Activated effector memory CD4-positive, alpha-beta T cell treated with Interleukin-2 at 50 U/mL for 16 hours (primary cell): ENCODE data around the gene POLE.
"Not testable (repeated sequence)": the region's sequence is repeated elsewhere in the genome, so short reads cannot be mapped to it uniquely, and the experiment has no call there.

ENCODE experiments used
- DNase-seq: peaks from one replicate; pipeline ENCODE4 v3.0.0-alpha.2; 2020

POLE gene

DNA sequence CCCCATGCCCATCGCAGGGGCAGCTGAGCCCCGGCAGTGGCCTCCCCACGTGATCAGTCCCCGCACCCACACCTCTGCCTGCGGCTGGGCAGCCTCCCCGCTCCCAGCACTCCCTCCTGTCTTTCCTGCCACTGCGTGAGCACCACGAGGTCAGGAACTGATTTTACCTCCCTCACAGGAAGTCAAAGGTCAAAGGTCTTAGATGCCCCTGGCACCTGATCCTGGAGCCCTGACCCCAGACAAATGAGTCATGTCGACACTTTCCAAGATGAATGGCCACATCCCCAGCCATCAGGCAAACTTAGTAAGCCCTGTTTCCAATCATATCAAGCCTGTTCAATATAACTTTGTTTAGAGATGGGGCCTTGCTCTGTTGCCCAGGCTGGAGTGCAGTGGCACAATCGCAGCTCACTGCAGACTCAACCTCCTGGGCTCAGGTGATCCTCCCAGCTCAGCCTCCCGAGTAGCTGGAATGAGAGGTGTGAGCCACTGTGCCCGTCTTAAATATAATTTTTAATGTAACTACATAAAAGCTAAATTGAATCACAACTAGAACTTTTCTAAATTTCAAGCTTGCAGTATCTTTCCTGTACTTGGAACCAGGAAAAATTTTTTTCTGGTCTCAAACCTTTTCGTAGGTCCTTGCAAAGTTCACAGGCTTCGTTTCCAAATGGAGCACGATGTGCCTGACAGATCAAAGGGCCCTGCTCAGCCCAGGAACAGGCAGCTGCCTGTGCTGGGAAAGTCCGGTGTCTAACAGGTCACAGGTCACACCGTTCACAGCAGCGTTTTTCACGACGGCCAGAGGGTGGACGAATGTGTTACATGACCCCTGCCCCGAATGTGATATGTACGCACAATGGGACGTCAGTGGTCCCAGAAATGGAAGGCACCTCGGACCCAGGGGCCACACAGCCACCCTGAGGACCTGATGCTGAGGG is 78.6 kb downstream of the POLE start:
- DNase-seq: no peak

DNA sequence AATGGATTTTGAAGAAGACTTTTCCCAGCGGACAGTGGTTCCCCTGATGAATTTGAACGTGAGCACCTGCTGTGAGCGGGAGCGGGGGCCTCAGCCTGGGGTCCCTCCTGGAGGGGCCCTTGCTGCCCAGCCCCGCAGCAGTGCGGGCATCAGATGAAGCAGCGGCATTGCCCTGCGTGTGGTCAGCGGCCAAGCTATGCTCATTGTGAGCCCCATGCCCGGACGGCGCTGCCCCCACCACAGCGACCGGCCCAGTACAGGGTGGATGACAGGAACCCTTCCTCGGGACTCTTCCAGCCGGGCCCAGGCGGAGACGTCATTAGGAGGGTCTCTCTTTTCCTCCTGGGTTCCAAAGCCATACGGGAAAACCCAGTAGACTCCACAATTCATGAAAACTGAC is 80.2 kb downstream of the POLE start:
- no peak for DNase-seq

DNA sequence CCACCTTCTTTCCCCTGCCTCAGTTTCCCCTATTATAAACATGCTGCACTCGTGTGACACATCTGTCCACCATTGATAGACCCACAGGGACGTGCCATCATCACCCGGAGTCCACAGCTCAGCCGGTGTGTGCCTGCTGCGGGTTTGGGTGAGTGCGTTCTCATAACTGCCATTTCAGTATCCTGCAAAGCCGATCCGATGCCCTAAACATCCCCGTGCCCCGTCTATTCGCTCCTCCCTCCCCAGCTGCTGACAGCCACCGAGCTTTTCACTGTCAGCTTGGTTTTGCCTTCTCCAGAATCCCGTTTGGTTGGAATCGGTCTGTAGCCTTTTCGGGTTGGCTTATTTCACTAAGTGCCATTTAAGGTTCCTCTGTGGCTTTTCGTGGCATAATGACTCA is 80.7 kb downstream of the POLE start:
- DNase-seq: no peak

DNA sequence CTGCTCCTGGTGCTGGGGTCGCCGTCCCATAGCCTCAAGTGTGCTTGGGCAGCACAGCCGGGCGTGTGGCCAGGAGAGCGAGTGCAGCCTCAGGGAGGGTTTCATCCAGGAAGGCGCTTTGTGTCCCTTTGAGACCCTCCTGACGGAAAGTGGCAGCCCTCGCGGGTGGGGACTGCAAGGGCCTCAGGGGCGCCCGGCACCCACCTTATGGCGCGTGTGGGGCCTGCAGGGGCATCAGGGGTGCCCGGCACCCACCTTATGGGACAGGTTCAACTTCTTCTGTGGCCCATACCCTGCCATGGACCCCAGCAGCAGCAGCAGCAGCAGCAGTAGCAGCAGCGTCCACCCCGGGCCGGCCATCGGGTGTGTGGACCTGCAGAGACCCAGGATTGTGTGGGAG is 81.2 kb downstream of the POLE start:
- DNase-seq: no peak

DNA sequence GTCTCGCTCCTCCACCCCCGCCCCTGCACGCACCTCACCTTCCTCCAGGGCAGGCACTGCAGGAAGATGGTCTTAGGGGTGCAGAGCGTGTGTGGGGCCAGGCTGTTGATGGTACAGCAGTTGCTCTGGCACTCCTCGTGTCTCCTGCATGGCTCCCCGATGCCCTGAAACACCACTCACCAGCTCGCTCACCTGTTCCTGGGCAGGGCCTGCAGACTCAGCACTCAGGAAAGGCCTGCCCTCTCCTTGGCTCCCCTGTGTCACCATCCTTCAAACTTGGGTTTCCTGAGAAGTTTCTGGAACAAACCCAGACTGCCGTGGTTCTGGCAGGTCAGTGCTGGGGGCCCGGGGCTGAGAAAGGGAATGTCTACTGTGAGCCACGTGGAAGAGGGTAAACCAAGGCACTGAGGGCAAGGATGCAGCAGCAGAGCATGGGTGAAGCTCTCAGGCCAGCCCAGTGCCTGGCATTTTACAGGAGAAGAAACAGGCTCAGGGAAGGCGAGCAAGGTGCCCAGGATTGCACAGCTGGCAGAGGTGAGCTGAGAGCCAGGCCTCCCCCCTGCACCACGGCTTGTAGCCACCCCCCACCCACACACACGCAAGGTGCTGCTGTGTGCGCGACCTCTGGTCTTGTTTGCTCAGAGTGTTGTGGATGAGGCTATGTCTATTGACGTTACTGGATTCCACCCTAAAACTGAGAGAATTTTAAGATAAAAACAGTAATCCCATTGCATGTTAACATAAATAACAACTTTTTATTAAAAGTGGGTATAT is 82.3 kb downstream of the POLE start:
- no peak for DNase-seq

DNA sequence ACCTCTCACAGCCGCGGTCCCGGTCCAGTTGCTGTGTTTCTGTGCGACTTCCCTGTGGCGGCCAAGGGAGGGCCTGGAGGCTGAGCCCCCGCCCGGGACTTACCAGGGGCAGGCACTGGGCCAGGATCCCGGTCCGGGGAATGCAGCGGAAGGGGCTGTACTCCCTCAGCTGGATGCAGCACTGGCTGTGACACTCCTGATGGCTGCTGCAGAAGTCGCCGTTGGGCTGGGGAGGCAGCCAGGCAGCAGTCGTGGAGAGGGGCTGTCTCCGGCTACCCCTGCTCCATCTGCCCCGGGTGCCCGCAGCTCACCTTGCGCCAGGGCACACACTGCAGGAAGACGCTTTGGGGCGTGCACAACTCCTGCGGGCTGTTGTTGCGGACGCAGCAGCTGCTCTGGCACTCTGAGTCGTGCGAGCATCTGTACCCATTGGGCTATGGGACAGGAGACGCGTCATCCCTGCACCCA is 83.0 kb downstream of the POLE start:
- DNase-seq: no peak

DNA sequence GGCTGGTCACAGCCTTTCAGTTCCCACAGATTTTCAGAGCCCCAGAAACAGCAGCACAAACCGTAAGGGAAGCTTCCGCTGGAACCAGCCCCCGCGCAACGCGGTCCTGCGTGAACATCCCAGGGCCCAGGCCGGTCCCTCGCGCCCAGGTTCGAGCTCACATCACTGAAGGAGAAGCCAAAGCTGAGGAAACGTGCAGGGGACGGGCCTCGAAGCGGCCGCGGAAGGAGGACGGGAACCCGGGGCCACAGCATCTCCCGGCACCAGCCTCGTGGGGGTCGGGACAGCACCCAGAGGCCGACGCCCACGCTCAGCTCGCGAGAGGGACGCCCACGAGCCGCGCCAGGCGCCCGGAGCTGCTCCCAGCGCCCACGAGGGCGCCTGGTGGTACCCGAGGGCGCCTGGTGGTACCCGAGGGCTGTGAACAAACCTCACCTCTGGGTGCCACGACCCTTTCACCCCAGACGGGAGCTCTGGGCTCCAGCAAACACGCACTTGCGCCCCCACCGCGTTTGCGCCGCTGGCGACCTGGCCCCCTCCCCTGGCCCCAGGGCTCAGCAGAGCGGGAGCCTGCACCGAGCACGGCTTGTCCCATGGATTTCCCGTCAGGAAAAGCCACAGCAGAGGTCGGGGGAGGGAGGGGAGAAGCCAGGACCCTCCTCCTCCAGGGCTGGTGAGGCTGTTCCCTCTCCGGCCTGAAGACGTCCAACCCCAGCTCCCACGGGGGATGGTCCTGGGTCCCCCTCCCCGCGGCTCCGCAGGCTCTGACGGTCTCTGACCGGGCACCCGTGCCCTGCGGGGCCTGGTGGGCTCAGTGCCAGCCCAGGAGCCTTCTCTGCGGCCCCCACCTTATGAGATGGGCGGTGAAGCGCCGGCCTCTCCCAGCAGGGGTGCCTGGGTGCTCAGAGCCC is 83.6 kb downstream of the POLE start:
- DNase-seq: no peak

DNA sequence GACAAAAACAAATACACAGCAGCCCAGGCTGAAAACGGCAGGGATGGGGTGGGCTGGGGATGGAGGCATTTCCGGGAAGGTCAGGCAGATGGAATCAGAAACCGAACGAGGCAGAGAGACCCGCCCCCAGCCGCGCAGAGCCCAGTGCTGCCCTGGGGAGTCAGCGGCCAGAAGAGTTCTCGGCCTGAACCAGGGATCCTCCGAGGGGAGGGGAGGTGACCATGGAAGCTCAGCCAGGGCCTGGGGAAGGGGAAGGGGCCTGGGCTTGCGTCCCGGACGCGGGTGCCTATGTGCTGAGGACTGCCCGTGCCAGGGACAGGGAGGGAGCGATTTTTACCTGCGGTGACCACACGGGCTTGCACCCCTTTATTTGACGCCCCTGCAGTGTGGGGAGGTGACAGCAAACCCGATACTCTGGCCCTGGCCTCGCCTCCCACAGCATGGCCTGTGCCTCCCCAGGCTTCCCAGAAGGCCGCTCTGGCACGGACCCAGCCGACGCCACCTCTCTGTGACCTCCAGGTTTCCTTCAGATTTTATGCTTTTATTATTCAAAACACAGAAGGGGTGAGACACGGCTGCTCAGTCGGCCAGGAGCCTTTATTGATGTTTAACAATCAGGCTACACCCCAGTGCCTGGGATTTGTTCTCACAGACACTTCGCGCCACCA is 84.4 kb downstream of the POLE start:
- no peak for DNase-seq

DNA sequence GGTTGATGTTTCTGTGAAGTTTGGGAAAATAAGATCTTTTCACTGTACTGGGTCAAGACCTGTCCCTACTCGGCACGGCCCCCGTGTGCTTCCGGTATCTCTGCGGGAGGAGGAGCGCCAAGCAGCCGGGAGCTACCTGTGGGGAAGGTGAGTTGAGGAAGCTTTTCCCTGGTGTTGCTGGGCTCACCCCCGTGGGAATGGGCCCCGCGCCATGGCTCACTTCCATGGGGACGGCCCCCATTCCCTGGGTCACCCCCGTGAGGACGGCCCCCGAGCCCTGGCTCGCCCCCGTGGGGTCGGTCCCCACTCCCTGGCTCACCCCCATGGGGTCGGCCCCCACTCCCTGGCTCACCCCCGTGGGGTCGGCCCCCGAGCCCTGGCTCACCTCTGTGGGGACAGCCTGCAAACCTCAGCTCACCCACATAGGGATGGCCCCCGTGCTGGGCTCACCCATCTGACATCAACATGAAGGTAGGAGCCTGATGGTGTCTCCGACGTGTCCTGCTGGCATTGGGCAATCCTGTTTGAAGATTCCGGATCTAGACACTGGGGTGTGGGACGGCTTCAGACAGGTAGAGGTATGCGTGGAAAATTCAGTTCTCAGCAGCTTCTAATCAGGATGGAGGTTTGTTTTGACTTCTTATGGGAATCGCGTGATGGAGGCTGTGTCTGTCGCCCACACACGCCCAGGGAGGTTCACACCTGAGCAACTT is 85.8 kb downstream of the POLE start:
- no peak for DNase-seq

DNA sequence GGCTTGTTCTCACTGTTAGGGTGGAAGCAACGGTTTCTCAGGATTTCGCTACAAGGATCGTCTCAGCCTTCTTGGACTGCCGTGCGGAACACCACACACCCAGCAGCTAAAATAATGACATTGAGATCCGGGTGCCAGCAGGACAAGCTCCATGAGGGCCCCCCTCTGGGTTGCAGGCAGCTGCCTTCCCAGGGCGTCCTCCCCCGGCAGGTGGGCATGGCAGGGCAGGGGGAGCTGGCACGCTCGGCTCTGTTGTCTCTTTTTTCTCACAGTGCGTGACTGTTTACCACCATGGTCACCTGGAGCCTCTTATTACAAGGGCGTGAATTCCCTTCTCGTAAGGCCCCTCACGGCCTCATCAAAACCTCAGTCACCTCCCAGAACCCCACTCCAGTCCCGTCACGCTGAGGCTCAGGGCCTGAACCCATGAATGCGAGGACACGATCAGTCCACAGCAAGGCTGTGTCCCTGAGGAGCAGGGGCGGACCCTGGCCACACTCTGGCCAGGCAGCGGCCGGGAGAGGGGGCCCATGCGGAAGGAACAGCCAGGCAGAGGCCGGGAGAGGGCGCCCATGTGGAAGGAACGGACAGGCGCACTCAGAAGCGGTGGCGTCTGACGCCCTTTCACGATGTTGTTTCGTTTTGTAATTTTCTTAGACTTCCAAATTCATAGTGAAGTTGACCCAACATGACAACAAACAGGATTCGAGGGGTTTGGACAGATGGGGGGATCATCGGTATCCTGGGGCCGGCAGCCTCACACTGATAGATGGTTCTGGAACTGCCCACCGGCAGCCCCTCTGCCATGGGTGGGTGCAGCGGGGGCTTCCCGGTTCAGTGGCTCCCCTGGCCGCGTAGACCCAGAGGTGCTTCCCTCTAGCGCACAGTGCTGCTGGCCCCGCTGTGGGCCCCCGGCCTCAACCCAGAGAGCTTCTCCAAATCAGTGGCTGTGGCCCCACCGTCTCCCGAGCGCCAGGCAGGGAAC is 86.8 kb downstream of the POLE start:
- no peak for DNase-seq

DNA sequence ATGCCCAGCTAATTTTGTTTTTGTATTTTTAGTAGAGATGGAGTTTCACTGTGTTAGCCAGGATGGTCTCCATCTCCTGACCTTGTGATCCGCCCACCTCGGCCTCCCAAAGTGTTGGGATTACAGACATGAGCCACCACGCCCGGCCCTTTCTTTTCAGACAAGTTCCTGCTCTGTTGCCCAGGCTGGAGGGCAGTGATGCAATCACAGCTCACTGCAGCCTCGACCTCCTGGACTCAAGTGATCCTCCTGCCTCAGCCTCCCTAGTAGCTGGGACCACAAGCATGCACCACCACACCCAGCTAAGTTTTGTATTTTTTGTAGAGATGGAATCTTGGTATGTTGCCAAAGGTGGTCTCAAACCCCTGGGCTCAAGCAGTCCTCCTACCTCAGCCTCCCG is 87.6 kb downstream of the POLE start:
- not testable (repeated sequence) for DNase-seq

DNA sequence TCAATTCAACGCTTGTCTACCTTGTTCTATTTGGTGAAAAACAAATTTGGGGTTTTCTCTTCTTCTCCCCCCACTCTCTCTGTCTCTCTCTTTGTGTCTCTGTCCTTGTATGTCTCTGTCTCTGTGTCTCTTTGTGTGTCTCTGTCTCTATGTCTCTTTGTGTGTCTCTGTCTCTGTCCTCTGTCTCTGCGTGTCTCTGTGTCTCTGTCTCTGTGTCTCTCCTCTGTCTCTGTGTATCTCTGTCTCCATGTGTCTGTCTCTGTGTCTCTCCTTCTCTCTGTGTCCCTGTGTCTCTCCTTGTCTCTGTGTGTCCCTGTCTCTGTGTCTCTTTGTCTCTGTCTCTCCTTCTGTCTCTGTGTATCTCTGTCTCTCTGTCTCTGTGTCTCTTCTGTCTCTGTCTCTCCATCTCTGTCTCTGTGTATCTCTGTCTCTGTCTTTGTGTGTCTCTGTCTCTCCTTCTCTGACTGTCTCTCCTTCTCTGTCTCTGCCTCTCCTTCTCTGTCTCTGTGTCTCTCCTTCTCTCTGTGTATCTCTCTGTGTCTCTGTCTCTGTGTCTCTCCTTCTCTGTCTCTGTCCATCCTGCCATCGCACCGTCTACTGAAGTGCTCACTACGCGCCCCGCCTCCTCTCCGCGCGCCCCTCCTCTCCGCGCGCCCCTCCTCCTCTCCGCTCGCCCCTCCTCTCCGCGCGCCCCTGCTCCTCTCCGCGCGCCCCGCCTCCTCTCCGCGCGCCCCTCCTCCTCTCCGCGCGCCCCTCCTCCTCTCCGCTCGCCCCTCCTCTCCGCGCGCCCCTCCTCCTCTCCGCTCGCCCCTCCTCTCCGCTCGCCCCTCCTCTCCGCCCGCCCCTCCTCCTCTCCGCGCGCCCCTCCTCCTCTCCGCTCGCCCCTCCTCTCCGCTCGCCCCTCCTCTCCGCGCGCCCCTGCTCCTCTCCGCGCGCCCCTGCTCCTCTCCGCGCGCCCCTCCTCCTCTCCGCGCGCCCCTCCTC is 89.5 kb downstream of the POLE start:
- no peak for DNase-seq

DNA sequence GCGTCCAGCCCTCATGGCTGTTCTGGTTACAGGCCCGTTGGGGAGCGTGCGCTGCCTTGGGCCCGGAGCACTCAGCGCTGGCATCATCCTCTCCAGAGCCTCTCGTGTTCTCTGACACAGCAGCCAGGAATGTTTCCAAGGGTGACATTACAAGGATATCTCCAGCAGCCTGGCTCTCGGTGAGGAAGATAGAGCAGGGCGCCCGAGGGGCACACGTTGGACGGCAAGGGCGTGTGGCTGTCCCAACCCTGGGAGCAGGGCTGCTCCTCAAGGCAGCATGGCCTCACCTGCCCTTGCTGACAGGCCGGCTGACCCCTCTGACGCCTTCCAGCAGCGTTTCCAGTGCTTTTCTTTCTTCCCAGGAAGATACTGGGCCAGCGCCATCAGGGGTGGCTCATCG is 91.1 kb downstream of the POLE start:
- DNase-seq: no peak

DNA sequence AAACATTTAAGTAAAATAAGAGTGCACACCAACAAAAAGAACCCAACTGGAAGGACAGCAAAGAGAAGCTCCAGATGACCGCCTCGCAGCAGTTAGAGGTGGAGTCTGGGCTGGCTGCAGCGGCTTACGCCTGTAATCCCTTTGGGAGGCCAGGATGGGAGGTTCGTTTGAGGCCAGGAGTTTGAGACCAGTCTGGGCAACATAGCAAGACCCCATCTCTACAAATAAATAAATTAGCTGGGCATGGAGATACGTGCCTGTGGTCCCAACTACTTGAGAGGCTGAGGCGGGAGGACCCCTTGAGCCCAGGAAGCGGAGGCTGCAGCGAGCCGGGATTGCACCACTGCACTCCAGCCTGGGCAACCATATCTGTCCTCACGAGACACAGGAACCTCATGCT is 92.0 kb downstream of the POLE start:
- DNase-seq: no peak

DNA sequence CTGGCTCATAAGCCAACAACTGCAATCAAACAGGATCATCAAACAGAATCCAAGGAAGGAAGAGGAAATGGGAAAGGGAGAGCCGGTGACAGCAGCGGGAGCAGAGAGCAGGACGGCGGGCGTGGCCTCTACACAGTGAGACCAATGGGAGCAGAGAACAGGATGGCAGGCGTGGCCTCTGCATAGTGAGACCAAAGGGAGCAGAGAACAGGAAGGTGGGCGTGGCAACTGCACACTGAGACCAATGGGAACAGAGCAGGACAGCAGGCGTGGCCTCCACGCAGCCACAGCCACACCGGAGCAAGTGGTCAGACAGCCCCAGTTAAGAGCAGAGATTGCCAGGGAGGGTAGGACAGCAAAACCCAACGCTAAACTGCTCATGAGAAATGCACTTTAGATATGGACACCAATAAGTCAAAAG is 93.2 kb downstream of the POLE start:
- DNase-seq: no peak

DNA sequence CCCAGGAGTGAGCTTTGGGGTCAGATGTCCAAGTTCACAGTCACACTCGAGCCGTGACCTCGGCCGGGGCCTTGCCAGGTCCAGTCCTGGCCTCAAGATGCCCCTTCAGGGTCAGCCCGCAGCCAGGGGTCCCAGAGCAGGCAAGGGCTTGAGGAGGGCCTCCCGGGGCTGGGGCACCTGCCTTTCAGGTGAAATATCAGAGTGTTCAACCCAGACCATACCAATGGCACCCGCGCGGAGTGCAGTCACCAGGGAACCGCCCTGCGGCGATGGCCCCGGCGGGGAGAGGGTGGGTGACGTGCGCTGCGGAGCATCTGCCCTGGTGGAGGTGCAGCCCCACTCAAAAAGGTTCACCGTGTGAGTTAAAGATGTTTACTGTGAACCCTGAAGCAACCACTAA is 93.6 kb downstream of the POLE start:
- DNase-seq: no peak

DNA sequence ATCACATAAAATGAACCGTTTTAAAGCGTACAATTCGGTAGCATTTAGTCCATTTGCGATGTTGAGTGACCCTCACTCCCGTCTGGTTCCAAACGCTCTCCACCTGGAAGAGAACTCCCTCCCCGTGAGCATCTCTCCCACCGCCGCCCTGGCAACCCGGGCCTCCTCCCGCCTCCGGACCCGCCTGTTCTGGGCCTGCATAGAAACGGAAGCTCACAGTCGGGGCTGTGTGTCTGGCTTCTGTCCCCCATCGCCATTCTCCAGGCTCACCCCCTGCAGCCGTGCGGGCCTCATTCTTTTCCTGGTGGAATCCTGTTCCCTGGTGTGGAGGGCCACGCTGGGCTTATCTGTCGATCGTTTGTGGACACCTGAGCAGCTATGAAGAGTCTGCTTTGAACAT is 94.1 kb downstream of the POLE start:
- DNase-seq: no peak

DNA sequence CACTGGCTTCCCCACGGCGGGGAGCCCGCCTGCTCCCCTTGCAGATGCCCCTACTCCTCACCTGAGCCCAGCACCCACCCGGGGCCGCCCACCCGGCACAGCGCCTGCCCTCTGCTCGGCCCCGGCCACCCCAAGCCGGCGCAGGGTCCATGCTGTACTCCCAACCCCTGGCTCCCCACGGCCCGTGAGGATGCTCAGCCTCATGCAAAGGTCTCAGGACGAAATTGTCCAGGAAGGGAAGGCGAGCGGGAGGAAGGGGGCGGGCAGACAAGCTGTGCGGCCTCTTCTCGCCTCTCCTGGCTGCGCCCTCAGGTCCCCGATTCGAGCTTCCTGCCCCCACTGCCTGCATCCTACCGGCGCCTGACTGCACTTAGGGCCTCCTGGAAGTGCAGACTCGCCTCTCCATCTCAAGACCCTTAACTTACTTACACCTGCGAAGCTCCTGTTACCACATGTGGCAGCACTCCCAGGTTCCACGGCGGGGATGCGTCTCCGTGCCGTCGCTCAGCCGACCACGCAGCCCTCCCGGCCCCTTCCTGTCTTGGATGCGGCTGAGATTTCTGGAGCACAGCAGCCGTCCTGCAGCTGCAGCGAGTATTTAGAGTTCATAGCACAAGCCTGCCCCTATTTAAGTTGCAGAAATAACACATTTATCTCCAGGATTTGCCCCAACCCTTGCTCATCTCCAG is 94.7 kb downstream of the POLE start:
- no peak for DNase-seq
